Measurements from ENCODE around the gene SMG5. TPM values are rescaled to one million over a fixed set of nuclear protein-coding genes. Genes with fewer than 3 reads are reported as not detected.

Gene SMG5
- total RNA-seq, 1 donor from 2014 or later = 71.5 TPM

DNA sequence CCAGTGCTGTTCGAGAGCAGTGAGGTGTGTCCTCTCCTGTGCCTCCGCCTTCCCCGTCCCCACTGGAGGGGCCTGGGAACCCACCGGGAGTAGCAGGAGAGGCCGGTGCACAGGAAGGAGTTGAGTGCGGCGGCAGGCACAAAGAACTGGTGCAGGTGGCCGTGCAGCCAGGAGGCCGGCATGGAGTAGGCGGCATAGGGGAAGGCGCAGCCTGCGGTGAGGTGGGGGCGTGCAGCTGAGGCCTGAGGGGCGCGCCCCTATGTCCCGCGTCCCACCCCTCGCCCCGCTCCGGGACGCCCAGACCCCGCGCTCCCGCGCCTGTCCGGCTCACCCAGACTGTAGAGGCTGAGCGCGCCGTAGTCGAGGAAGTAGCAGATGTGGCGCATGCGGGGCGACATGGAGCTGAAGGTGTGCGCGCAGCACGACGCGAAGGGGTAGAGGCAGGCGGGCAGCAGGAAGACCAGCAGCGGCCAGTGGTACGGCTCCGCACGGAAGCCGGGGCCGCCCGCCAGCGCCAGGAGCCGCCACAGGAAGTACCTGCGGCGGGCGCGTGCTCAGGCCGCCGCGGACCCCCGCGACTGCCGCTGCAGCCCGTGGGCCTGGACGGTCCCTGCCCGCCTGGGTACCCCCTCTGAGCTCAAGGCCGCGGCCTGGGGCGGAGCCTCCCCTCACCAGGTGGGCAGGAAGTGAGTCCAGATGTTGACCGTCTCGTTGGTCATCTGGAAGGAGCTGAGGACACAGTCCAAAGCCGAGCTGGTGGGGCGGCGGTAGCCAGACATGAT, 37.0 kb downstream of the SMG5 start:
- intact Hi-C loops (cut with micrococcal nuclease) = no loop called here

DNA sequence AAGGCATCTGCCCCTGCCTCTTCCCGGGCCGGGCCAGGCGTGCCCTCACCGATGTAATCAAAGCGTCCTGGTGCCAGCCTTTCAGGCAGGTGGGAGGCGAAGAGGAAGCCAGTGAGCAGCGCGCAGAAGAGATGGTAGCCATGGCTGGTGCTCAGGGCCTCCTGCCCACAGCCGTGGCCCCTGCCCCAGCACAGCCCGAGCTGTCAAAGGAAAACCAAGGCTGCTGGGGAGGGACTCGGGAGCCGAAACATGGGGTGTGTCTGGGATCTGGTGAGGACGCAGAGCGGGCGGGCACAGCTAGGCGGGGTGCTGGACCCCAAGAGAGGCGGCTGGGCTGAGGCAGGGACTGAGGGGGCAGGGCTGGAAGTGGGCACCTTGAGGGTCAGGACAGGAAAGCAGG, 37.9 kb downstream of the SMG5 start:
- intact Hi-C loops (cut with micrococcal nuclease) = no loop called here

DNA sequence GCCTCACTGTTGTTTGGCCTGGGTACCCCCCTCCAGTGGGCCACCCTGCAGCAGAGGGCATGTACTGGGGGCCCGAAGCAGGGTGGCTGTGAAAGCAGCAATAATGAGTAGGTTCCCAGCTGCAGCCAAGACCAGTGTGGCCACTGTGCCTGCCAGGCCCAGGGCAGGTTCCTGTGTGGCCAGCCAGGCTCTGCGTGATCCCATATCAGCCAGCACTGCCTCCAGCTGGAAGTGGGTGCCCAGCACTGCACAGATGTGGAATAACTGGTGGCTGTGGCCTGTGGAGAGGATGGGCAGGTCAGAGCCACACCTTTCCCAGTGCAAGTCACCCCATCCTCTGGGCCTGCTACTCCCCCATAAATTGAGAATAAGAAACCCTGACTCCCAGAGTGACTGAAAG, 38.5 kb downstream of the SMG5 start:
- intact Hi-C loops (cut with micrococcal nuclease) = no loop called here

DNA sequence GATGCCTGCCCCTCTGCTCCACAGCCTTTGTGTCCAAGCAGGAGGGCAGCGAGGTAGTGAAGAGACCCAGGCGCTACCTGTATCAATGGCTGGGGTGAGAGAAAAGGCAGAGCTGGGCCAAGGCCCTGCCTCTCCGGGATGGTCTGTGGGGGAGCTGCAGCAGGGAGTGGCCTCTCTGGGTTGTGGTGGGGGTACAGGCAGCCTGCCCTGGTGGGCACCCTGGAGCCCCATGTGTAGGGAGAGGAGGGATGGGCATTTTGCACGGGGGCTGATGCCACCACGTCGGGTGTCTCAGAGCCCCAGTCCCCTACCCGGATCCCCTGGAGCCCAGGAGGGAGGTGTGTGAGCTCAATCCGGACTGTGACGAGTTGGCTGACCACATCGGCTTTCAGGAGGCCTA, 39.9 kb downstream of the SMG5 start:
- intact Hi-C loops (cut with micrococcal nuclease) = no loop called here

DNA sequence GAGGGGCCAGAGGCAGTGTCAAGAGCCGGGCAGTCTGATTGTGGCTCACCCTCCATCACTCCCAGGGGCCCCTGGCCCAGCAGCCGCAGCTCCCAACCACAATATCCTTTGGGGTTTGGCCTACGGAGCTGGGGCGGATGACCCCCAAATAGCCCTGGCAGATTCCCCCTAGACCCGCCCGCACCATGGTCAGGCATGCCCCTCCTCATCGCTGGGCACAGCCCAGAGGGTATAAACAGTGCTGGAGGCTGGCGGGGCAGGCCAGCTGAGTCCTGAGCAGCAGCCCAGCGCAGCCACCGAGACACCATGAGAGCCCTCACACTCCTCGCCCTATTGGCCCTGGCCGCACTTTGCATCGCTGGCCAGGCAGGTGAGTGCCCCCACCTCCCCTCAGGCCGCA, 40.7 kb downstream of the SMG5 start, which contains the start of gene BGLAP:
TSS of gene BGLAP (plus strand) at position 259 of the 400 bp plus-strand sequence. CDS start at position 307, 48 bp downstream.
- intact Hi-C loops (cut with micrococcal nuclease) = no loop called here

DNA sequence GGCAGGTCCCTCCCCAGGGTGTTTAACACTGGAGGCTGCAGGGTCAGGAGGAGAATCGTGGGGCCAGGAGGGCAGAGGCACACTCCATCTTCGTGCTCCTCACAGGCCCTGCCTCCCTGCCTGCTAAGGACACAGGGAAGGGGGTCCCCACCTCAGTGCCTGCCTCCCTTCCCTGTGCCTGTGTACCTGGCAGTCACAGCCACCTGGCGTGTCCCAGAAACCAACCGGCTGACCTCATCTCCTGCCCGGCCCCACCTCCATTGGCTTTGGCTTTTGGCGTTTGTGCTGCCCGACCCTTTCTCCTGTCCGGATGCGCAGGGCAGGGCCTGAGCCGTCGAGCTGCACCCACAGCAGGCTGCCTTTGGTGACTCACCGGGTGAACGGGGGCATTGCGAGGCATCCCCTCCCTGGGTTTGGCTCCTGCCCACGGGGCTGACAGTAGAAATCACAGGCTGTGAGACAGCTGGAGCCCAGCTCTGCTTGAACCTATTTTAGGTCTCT, 41.3 kb downstream of the SMG5 start:
- intact Hi-C loops (cut with micrococcal nuclease) = no loop called here

DNA sequence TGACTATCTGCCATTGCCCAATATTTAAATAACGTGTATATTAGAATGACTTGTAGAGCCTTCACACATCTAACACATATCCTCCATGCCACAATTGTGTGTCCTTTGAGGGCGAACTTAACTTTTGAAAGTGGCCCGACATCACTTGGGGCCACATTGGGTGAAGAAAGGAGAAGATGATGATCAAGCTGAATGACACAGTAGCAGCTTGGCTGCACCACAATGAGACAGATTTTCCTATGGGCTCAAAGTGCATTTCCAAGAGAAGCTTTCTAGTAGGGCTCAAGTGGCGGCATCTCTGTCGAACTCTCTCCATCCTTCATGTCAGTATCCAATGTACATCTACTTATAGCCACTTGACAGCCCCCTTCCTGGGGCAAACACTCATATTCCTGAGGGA, 44.4 kb downstream of the SMG5 start:
- intact Hi-C loops (cut with micrococcal nuclease) = no loop called here

DNA sequence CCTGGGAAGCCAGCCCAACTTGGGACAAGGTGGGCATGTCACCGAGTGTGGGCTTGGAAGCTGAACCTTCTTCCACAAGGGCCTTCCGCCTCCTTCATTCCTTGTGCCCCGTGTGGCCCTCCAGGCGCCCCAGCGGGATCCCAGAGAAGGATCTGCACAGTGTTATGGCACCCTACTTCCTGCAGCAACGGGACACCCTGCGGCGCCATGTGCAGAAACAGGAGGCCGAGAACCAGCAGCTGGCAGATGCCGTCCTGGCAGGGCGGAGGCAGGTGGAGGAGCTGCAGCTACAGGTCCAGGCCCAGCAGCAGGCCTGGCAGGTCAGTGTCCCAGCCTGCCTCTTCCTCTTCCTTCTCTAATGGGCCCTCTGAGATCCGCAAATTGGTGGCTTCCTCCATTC, 46.5 kb downstream of the SMG5 start:
- intact Hi-C loops (cut with micrococcal nuclease) = no loop called here

DNA sequence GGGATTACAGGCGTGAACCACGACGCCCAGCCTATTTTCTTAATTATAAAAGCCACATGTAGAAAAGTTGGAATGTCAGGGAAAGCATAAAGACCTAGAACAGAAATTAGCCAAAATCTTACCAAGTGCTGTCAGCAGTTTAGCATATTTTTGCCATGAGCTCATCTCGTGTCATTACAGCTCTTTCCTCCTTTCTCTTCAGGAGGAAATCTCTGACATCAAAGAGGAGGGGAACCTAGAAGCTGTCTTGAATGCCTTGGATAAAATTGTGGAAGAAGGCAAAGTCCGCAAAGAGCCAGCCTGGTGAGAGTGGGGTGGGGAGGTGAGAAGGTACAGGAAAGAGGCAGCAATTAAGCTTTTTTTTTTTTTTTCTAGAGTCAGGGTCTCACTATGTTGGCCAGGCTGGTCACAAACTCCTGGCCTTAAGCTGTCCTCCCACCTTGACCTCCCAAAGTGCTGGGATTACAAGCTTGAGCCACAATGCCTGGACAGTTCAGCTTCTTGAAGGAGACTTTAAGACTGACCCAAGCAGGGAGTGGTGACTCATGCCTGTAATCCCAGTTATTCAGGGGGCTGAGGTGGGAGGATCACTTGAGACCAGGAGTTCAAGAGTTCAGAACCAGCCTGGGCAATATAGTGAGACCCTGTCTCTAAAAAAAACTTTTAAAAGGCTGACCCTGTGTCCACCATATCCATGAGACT, 49.0 kb downstream of the SMG5 start:
- intact Hi-C loops (cut with micrococcal nuclease) = no loop called here

DNA sequence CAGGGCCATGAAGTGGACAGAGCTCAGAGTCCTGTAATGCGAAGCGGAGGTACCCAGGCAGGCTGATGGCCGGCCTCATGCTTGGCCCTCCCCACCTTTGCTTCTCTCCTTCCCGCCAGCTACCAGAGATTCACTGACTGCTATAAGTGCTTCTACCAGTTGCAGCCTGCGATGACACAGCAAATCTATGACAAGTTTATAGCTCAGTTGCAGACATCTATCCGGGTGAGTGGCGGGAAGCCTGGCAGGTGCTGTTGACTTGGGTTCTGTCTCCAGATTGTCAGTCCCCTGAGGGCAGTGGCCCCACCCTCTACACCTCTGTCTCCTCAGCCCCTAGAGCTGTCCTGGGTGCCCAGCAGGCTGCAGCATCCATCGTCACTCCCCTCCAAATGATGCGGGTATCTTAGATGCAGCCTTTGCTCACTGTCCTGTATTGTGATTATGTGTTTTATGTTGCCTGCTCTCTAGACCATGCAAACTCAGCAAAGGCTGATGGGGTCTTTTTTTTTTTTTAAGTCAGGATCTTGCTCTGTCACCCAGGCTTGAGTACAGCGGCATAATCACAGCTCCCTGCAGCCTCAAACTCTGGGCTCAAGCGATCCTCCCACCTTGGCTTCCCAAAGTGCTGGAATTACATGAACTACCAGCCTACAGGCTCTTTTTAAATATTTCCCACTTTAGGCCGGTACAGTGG, 50.3 kb downstream of the SMG5 start:
- intact Hi-C loops (cut with micrococcal nuclease) = no loop called here

DNA sequence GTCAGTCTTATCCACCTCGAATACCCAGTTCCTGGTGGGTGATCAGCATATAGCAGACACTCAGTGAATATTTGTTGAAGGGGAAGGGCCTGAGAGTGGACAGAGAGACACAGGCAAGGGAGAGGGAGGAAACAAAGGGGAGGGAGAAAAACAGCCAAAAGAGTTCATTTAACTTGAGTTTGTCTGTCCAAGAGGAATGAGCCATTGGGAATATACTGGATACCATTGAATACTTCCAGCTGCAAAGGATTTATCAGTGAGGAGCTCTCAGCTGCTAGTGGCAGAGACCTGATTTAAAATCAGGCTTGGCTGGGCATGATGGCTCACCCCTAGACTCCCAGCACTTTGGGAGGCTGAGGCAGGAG, 52.2 kb downstream of the SMG5 start:
- intact Hi-C loops (cut with micrococcal nuclease) = no loop called here

DNA sequence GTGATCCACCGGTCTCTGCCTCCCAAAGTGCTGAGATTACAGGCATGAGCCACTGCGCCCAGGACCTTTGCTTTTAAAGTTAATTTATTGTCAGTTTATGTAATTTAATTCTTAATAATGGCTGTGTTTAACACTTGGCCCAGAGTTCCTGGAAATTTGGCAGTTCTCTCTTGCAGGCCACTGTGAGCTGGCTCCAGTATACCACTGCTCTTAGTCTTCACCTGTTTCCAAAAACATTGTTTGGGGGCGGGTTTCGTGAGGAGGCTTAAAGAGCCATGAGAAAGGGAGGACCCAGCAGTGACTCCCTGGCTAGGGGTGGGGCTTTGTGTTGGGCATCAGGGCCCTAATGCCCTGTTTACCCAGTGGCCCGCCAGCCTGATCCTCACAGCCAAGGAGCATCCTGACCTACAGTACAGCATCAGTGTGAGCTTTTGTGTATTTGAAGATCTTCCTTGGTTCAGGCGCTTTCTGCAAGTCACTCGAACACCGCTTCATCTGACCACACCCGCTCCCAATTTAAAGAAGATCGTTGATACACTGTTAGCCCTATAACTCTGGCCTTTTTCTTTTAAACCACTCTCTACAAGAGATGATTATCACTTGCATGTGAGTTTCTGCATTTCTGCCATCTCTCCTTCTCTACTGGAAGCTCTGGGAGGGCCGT, 52.7 kb downstream of the SMG5 start:
- intact Hi-C loops (cut with micrococcal nuclease) = no loop called here

DNA sequence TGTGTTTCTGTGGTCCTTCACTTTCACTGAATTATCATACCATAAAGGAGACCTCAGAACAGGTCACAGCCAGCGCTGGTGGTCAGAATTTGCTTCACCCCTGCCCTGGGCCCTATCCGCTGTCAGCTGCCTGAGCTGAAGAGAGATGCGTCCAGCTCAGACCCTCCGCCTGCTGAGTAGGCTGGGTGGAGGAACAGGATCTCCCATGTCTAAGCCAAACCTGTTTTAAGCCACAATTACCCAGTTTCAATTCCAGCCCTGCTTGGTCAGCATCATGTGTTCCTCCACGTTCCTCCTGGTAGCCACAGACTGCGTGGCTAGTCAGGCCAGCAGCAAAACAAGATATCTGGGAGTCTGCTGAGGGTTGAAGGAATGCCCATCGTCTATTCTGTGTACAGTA, 54.1 kb downstream of the SMG5 start:
- intact Hi-C loops (cut with micrococcal nuclease) = no loop called here

DNA sequence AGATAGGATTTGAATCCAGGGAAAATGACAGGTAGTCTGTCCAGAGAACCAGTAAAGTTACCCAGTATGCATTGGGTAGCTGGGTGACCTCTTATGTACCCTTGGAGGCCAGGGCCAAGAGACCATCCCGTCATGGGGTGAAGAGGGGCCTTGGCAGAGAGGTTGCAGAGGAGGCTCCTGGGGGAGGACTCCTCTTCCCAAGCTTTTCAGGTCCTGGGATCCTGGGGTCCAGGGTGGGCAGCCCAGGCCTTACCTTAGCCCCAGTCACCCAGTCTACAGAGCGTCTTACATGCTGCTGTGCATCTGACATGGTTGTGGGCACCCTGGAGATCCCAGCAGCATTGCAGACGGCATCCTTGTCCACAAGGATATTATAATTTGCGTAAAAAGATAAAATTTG, 55.8 kb downstream of the SMG5 start:
- intact Hi-C loops (cut with micrococcal nuclease) = no loop called here

DNA sequence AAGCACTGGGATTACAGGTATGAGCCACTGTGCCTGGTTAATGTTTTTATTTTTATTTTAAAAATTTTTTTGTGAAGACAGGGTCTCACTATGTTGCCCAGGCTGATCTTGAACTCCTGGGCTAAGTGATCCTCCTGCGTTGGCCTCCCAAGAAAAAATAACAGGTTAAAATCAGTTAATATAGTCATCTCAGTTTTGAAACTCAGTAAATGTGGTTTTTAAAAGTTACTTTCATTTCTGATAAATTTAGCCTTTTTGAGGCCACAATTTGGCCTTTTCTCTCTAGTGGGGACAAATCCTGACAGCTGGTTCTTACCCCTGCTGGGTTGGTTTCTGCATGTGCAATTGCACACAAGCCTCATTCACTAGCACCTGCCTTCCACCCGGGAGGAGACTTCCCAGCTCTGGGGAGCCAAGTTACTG, 56.5 kb downstream of the SMG5 start:
- intact Hi-C loops (cut with micrococcal nuclease) = no loop called here

DNA sequence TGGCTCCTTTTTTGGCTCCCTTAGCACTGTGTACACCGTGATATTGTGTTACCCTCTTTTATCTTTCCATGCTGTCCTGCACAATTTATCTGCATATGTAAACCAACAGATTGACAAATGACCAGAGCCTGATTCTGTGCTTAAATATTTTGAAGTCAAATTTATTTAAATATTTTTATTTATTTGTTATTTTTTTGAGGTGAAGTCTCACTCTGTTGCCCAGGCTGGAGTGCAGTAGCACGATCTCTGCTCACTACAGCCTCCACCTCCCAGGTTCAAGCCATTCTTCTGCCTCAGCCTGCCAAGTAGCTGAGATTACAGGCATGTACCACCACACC, 57.0 kb downstream of the SMG5 start:
- intact Hi-C loops (cut with micrococcal nuclease) = loop anchor here (1.0 to 2.0 kb wide), 10 partner anchors 8 to 135 kb away; partner anchors contain the start of genes PMF1 and SMG5

DNA sequence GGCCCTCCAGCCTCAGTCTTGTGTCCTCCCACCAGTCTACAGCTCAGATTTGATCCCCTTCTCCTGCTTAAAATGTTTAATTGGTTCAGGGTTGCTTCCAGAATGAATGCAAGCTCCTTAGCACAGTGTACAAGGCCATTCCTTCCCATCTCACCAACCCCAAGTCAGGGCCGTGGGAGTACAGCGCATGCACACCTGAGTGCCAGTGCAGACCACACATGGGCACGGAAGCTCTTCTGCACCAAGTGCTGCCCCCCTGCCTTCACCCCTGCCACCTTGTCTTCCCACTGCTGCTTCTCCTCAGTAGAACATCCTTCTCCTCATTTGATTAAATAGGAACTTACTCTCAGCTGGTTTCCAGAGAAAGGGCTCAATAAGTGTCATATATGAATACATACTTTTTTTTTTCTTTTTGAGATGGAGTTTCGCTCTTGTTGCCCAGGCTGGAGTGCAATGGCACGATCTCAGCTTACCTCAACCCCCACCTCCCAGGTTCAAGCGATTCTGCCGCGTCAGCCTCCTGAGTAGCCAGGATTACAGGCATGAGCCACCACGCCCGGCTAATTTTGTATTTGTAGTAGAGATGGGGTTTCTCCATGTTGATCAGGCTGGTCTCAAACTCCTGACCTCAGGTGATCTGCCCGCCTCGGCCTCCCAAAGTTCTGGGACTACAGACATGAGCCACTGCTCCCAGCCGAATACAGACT, 60.5 kb downstream of the SMG5 start:
- intact Hi-C loops (cut with micrococcal nuclease) = no loop called here

DNA sequence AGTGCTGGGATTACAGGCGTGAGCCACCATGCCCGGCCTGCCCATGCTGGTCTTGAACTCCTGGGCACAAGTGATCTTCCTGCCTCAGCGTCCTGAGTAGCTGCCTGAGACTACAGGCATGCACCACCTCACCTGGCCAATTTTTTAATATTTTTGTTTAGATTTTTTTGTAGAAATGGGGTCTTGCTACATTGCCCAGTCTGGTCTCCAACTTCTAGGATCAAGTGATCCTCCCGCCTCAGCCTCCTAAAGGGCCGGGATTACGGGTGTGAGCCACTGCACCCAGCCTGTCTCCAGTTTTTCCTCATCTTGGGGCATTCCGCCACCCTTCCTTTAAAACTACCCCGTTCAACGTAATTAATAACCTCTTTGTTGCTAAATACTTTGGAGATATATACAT, 62.4 kb downstream of the SMG5 start:
- intact Hi-C loops (cut with micrococcal nuclease) = no loop called here

DNA sequence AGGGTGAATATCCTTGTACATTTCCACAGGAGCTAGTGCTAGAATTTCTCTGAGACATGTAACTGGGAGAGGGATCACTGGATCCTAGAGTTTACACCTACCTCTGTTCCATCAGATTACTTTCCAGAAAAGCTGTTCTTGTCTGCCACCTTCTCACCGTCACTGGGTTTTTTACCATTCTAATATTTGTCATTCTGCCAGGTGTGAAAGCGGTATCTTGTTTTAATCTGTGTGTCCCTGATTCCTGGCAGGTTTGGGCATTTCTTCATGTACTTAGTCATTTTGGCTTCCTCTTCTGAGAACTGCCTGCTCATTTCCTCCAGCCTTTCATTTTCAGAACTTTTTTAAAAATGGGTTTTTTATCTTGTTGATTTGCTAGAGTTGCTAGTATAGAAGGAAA, 64.8 kb downstream of the SMG5 start:
- intact Hi-C loops (cut with micrococcal nuclease) = loop anchor here (1.0 kb wide), 2 partner anchors 7 to 25 kb away; no protein-coding TSS in a partner anchor

DNA sequence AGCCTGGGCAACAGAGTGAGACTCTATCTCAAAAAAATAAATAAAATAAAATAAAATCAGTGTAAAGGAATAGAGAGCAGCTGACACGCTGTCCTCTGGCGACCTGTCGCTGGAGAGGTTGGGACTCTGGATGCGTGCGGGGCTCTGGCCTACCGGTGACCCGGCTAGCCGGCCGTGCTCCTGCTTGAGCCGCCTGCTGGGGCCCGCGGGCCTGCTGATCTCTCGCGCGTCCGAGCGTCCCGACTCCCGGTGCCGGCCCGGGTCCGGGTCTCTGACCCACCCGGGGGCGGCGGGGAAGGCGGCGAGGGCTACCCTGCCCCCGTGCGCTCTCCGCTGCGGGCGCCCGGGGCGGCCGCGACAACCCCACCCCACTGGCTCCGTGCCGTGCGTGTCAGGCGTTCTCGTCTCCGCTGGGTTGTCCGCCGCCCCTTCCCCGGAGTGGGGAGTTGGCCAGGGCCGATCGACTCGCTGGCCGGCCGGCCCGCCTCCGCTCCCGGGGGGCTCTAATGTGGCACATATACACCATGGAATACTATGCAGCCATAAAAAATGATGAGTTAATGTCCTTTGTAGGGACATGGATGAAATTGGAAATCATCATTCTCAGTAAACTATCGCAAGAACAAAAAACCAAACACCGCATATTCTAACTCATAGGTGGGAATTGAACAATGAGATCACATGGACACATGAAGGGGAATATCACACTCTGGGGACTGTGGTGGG, 66.1 kb downstream of the SMG5 start:
- intact Hi-C loops (cut with micrococcal nuclease) = loop anchor here (1.0 kb wide), 1 partner anchor 9 kb away; no protein-coding TSS in a partner anchor

All from T-helper 1 cell treated with Interleukin-12 subunit alpha and Interleukin-12 subunit beta and Interleukin-4 antibody, amounts not matched to agents 30 ng/mL and 1 ng/mL, for 36 hours (primary cell).